Pons (tissue), 1 donor: Measurements from ENCODE around the gene IMP4.

Experiments used
- DNase-seq: peaks from one replicate; pipeline ENCODE4 v3.0.0-alpha.2; 2016; ENCODE audit warnings: low spot score

Gene IMP4

DNA sequence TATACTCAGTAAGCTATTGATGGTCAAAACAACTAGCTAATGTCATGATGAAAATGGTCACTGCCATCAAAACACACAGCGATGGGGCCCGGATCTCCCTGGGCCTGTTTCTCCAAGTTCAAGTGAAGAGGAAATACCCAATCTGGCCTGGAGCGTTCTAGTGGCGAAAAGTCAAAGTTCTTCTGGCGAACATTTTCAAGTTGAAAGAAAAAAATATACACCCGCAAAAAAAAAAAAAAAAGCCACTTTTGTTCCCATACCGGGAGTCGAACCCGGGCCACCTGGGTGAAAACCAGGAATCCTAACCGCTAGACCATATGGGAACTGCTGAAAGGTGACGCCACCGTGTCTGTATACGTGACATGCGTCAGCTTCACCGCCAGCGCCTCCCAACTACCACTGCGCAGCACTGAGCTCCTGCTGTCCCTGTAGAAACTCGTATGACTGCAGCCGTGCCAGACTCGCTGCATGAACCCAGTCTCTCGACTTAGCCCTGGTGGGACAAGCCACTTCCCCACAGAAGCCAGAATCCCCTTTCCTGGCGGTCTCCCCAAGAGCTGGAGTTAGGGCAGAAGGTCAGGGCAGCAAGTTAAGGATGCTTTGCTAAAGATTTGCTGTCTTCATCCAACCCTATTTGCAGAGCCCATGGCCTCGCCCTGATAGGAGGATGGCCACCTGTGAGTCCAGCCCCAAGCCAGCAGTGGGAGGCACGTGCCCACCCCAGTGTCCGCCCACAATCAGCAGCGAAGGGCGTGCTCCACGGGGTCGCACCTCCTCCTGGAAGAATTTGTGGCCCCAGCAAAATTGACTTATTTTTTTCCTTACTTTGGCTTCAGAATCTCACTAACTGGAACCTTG, 5.6 kb upstream of the IMP4 start:
- peak; percentile 24 for DNase-seq

DNA sequence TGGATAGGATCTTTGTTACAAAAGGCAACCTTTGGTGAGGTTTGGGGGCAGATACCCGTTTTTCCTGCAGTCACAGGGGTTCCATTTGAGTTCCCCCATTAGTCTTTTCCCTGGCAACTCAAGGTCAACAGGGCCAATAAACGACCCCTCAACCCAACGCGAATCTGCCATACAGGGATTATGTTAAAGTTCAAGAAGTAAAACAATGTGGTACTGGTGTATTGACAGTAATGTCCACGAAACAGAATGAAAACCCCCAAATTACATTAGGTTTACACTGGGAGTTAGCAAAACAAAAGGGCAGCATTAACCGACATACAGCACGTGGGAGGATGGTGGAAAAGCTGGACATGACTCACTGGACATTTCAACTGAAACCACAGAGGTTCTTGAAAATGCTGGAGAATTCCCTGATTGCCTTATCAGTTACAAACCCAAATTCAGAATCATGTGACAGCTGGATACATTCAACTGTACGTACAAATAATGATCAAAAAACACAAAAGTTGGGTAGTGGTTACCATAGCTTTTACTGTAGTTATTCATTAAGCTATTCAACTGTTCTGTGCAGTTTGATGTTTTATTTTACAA, 4.9 kb upstream of the IMP4 start:
- no peak for DNase-seq

GRCh38 chr2:130338793-130339345, 3.8 kb upstream of the IMP4 start:
- DNase-seq = no peak

GRCh38 chr2:130339885-130340745, 2.6 kb upstream of the IMP4 start:
- no peak for DNase-seq

DNA sequence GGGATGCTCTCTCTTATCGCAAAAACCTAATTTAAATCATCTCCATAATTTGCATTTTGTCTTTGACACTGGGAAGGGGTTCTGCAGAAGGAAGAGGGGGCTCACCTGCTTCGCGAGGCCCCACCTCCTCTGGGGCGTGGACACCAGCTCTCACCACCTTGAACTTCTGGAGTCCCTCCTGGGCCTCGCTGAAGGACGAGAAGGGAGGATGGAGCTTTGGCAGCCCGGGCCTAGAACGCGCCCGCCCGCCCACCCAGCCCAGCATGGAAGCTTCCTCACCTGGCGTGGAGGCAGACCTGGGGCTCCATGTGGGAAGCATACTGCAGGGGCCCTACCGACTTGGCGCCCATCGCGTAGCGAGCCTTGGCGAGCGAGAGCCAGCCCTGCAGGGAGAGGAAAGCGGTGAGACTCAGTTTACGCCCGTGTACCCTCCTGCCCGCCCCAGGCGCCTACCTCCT, 1.1 kb upstream of the IMP4 start:
- DNase-seq = no peak

DNA sequence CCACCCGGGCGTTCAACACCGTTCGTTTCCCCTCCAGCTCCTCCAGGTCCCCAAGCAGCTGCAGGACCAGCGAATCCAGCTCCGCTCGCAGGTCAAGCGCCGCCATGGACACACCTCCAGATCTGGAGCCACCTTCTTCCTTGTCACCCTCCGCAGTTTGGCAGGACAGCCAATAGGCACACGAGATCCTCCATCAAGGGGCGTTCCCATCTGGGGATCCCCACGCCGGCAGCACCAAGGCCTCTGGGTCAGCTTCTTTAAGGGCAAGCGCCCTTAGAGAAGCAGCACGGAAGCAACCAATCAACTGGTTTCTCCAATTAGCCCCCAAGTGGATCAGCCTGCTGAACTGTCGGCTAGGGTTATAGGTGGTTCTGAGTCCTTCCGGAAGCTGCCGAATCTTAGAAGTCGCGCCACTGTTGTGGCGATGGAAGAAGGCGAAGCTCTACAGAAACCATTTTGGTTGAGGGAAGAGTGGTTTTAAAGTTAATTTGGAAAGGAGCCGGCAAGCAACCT, 621 bp upstream of the IMP4 start:
- DNase-seq = peak; percentile 96

DNA sequence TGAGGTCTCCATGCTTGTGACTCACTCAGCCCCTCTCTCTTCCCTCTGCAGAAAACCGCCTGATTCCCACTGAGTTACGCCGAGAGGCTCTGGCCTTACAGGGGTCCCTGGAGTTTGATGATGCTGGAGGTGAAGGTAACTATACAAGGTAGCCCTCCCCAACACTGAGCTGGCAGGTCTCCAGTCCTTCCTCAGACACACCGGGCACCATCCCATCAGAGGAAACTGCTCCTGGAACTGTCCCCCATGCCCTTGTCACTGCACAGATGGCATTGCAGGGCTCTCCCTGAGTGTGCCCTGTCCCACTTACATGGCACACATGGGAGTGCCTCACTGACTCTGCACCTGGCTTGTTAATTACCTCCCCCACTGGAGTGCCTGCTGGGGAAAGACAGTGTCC, 1.9 kb downstream of the IMP4 start:
- DNase-seq = no peak

- DNase-seq = no peak
These were observed 2.4 kb downstream of the IMP4 start for GRCh38 chr2:130345091-130345490.

DNA sequence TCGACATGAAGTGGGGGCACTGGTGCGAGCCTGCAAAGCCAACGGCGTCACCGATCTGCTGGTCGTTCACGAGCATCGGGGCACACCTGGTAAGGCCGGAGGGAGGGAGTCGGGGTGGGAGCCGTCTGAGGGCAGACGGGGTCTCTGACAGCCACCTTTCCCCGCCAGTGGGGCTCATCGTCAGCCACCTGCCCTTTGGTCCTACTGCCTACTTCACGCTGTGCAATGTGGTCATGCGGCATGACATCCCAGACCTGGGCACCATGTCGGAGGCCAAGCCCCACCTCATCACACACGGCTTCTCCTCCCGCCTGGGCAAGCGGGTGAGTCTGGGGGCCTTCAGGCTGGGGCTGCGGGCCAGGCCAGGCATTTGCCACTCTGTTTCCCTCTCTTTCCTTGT, 2.9 kb downstream of the IMP4 start:
- DNase-seq = no peak

GRCh38 chr2:130346041-130346740, 3.5 kb downstream of the IMP4 start:
- no peak for DNase-seq

GRCh38 chr2:130346741-130347066, 4.0 kb downstream of the IMP4 start:
- no peak for DNase-seq

DNA sequence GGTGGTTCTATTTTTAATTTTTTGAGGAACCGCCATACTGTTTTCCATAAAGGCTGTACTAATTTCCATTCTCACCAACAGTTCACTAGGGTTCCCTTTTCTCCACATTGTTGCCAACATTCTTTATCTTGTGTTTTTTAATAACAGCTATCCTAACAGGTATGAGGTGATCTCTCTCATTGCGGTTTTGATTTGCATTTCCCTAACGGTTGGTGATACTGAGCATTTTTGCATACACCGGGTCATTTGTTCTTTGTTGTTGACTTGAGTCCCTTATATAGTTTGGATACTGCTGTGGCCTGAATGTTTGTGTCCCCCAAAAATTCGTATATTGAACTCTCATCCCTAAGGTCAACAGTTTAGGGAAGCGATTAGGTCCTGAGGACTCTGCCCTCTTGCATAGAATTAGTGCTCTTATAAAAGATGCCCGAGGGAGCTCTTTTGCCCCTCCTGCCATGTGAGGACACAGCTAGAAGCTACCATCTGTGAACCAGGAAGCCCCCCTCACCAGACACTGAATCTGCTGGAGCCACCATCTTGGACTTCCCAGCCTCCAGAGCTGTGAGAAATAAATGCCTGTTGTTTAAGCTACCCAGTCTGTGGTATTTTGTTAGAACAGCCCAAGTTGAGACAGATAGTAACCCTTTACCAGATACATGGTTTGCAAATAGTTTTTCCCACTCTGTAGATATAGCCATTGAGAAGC, 4.7 kb downstream of the IMP4 start:
- DNase-seq = no peak

GRCh38 chr2:130349174-130349573, 6.5 kb downstream of the IMP4 start:
- DNase-seq = no peak

- DNase-seq = no peak
These were observed 9.0 kb downstream of the IMP4 start for GRCh38 chr2:130351711-130352110.

- DNase-seq = peak; percentile 19
These were observed 9.5 kb downstream of the IMP4 start for GRCh38 chr2:130352237-130352636.

DNA sequence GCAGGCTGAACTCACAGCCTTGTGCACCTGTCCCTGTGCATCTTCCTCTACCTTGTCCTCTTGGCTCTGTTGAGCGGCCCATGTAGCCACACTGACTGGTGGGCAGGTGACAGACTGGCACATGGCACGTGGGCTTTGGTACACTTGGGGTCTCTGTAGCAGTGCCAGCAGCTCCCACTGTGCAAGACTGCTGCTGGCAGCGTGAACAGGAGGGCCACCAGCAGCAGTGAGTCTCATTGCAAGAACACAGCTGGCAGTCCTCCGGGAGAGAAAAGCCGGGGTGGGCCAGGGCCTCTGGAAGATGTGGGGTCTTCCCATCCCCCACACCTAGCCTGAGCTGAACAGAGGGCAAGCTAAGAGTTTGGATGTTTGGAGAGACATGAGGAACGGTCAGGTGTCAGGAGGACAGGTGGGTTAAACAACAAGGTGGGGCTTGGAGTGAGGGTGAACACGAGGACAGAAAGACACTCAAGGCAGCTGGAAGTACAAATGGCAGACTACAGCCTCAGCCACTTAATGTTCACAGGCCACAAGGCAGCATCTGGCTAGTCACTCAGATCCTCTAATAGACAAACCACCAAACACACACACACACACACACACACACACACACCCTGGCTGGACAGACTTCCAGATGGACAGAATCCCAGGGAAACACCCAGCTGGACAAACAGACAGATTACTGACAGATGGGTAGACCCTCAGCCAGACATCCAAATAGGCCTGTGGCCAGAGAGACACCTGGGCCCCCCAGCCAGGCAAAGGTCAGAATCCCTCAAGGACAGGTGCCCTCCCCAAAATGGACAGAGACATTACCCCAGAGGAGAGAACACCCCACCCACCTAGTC, 10.8 kb downstream of the IMP4 start:
- DNase-seq = no peak

DNA sequence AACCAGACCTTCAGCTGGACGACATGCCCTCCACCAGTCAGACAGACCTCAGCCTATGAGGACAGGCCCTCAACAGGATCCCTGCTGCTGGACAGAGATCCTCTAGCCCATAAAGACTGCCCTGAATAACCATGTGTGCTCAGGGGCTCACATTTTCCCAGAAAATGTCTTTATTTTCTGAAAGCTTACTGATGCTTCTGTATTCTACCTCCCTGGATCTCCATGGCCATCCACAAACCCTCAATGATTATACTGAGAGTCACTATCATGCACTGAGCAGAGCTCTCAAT, 11.4 kb downstream of the IMP4 start:
- DNase-seq = no peak

GRCh38 chr2:130355172-130355577, 12.5 kb downstream of the IMP4 start:
- DNase-seq = no peak

DNA sequence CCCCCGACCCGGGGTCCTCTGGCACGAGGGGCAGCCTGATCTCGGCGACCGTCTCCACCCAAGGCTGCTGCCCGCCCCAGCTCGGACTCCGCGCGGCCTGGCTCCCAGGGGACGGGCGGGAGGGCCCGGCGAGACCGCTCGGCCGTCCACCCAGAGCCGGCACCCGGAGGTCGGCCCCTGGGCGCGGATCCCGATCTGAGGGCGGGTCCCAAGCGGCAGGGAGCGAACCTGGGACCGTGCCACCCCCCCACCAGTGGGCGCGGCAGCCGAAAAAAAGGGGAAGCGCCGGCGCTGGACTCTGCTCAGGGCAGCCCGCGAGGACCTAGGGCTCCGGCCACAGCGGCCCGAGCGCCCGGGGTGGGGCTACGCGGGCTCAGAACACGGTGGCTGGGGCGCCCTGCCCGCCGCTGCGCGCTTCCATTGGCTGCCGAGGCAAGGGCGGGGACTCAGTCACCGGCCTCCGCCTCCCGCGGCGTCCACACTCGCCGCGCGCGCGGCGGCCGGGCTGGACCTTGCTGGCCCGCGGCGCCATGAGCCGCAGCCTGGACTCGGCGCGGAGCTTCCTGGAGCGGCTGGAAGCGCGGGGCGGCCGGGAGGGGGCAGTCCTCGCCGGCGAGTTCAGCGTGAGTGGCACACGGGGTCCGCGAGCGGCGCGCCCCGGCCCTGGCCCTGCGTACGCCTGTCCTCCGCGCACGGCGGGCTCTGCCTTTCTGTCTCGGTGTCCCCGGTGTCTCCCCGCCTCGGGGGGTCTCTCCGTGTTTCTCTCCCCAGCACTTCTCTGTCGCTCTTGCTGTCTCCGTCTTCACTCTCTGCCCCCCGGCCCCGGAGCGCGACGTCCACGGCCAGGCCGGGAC, 13.1 kb downstream of the IMP4 start, which contains the start of gene PTPN18:
PTPN18 (plus strand) TSS at position 479 of the 854 bp plus-strand sequence; CDS start at position 531, 52 bp downstream.
- DNase-seq = peak; percentile 84
